ENCODE measurements around the gene CES4A. TPM values are rescaled to one million over a fixed set of nuclear protein-coding genes. Genes with fewer than 3 reads are reported as not detected.
"Not testable (repeated sequence)": the region's sequence is repeated elsewhere in the genome, so short reads cannot be mapped to it uniquely, and the experiment has no call there.

The CES4A gene
- total RNA-seq, 1 experiment from 2014 or later = 0.72 TPM

DNA sequence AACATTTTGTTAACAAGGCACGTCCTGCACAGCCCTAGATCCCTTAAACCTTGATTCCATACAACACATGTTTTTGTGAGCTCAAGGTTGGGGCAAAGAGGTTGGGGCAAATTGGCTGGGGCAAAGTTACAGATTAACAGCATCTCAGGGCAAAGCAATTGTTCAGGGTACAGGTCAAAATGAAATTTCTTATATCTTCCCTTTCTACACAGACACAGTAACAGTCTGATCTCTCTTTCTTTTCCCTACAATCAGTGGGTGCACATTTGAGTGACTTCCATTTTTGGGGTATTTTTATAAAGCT is 32.3 kb upstream of the CES4A start:
- not testable (repeated sequence) for DNase-seq (ENCODE audit: low read depth)

DNA sequence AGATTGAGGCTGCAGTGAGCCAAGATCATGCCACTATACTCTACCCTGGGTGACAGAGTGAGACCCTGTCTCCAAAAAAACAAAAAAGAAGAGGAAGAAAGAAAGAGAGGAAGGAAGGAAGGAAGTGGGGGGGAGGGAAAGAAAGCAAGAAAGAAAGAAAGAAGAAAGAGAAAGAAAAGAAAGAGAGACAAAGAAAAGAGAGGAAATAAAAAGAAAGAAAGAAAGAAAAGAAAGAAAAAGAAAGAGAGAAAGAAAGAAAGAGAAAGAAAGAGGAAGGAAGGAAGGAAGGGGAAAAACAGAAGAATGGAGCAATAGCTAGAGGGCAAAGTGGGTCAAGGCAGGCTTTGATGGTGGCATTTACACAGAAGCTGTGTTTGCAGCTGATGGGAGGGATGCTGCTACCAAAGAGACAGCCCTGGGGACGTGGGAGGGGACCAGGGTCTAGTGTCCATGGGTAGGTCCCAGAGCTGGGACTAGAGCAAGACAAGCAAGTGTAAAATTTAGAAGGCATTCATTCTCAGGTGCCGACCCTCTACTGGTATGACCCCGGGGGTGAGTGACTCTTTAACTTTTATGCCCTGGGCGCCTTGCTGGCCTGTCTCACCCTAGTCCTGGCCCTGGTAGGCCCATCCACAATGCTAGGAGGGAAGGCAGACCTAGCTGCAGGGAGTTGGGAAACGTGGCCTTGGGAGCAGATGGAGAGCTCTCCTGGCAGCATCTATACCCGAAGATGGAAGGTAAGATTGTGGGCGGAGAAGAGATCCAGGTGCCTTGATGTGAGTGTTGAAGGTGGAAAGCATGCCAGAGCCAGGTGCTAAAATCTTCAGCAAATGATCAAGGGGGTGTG is 29.3 kb upstream of the CES4A start:
- no peak for DNase-seq (ENCODE audit: low read depth)

DNA sequence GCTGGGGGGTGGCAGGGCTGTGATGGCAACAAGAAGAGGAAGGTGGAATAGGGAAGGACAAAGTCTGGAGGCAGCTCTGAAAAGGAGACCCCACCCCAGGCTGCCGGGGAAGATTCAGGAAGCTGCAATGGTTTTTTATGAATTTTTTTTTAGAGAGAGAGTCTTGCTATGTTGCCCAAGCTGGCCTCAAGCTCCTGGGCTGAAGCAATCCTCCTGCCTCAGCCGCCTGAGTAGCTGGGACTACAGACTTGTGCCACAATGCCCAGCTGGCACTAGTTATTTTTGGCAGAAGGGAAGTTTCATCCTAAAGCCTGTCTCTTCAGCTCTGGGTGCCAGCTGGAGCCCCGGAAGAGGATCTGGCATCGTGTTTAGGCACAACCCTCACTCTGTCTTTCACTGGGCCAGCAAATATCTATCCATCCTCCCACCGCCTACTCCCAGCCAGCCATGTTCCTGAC is 28.7 kb upstream of the CES4A start:
- DNase-seq (ENCODE audit: low read depth) = no peak

DNA sequence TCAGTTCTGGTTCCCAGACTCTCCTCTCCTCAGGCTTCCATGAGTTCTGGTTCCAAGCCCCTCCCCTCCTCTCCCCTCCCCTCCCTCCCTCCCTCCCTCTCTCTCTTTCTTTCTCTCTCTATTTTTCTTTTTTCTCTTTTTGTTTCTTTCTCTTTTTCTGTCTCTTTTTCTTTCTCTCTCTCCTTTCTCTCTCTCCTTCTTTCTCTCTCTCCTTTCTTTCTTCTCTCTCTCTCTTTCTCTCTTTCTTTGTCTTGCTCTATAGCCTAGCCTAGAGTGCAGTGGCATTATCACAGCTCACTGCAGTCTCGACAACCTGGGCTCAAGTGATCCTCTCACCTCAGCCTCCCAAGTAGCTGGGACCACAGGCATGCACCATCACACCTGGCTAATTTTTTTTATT is 28.1 kb upstream of the CES4A start:
- DNase-seq (ENCODE audit: low read depth) = no peak

DNA sequence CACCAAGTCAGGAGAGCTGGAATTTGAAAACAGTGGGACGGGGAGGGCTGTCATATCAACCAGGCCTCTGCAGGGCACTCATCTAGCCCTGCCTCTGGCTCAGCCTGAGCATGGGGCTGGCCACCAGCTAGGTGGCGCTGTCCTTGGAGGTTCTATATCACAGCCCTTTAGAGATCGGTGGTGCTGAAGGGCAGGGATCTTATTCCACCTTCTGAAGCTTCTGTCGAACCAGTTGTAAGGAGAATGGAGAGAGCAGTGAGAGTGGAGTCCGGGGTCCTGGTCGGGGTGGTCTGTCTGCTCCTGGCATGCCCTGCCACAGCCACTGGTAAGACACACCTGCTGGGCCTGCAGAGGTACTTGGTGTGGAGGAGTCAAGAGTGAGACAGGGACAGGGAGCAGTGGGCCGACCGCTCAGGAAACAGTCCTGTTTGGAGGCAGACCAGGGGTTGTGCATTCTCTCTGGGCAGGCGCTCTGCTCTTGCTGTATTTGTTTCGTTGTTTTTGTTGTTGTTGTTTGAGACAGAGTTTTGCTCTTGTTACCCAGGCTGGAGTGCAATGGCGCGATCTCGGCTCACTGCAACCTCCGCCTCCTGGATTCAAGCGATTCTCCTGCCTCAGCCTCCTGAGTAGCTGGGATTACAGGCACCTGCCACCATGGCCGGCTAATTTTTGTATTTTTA is 27.2 kb upstream of the CES4A start, which contains the start of gene CES3:
Gene CES3 (plus strand): TSS at position 202 of the 680 bp plus-strand sequence. CDS start 42 bp downstream, at position 244.
- peak; percentile 63 for DNase-seq (ENCODE audit: low read depth)

DNA sequence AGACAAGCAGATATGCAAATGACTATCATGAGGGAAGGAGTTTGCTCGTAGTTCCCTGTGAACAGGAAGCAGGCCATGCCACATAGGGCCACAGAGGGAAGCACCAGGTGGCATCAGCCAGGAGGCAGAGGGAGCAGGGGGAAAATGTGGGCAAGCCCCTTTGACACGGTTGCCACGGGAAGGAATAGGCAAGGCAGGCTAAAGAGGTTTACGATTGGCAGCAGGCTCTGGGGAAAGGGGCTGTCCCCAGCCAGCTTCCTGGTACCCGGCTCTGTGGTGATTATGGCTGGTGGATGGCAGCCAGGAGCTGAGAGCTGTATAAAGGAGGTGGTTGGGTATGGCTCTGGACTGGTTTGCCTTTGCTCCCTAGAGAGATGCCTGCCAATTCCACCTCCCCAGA is 26.5 kb upstream of the CES4A start:
- no peak for DNase-seq (ENCODE audit: low read depth)

DNA sequence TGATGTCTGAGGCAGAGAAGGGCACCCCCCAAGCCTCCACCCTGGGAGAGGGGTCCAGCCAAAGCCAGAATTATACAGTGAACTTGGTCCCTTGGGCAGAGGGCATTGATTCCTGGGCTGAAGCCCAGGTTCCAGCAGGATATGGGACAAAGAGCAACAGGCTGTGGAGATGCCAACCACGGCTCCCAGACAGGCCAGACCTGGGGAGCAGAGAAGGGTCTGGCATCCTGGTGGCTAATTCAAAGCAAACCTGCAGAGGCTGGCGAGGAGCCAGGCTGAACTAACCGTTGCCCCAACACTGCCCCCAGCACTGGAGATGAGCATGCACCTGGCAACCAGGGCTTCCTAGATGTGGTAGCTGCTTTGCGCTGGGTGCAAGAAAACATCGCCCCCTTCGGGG is 24.3 kb upstream of the CES4A start:
- no peak for DNase-seq (ENCODE audit: low read depth)

DNA sequence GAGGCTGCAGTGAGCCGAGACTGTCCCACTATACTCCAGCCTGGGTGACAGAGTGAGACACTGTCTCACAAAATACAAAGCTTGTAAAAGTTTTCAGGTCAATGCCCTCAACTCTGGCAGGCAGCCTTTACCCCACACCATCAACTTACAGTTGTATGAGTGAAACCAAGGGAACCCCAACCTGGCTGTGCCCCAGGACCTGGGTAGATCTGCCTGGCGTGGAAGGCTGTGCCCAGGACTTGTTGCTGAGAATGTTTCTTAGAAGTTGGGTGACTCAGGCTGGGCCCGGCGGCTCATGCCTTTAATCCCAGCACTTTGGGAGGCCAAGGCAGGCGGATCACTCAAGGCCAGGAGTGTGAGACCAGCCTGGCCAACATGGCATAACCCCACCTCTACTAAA is 19.5 kb upstream of the CES4A start:
- DNase-seq (ENCODE audit: low read depth) = no peak

DNA sequence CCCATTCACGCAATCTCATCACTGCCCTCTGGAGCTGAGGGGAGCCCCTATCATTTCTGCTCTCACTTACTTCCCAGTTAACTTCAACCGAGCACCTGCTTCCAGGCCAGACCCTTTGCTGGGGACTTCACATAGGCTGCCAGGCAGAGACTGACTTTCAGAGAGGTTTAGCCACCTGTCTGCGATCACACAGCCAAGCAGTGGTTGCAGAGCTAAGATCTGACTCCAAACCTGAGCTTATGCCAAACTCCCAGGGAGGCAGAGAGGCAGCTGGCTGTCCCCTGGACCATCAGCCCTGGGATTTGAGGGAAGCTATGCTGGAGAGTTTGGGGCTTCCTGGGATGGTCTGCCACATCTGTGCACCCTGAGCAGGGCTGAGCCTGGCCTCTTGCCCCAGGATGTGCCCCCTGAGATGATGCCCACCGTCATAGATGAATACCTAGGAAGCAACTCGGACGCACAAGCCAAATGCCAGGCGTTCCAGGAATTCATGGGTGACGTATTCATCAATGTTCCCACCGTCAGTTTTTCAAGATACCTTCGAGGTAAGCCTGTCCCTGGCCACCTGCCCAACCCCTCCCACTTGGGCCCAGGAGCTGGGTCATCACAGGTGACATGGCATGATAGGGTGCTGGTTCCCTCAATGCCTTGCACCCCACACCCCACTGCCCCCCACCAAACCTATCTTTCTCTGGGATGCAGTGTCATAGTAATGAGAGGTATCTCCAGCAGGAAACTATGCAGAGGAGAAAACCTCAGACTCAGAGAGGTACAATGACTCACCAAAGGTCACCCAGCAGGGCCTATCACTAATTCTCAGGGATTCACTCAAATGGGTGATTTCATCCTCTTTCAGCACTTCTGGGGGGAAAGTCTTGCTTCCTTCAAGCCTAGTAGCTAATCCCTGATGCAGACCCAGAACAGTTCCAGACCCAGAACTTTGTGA is 17.3 kb upstream of the CES4A start:
- peak; percentile 25 for DNase-seq (ENCODE audit: low read depth)

DNA sequence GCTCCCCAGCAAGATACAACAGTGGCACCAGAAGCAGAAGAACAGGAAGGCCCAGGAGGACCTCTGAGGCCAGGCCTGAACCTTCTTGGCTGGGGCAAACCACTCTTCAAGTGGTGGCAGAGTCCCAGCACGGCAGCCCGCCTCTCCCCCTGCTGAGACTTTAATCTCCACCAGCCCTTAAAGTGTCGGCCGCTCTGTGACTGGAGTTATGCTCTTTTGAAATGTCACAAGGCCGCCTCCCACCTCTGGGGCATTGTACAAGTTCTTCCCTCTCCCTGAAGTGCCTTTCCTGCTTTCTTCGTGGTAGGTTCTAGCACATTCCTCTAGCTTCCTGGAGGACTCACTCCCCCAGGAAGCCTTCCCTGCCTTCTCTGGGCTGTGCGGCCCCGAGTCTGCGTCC is 15.4 kb upstream of the CES4A start:
- no peak for DNase-seq (ENCODE audit: low read depth)

DNA sequence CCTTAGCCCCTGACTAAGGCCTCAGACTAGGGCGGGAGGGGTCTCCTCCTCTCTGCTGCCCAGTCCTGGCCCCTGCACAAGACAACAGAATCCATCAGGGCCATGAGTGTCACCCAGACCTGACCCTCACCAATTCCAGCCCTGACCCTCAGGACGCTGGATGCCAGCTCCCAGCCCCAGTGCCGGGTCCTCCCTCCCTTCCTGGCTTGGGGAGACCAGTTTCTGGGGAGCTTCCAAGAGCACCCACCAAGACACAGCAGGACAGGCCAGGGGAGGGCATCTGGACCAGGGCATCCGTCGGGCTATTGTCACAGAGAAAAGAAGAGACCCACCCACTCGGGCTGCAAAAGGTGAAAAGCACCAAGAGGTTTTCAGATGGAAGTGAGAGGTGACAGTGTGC is 14.7 kb upstream of the CES4A start:
- no peak for DNase-seq (ENCODE audit: low read depth)

DNA sequence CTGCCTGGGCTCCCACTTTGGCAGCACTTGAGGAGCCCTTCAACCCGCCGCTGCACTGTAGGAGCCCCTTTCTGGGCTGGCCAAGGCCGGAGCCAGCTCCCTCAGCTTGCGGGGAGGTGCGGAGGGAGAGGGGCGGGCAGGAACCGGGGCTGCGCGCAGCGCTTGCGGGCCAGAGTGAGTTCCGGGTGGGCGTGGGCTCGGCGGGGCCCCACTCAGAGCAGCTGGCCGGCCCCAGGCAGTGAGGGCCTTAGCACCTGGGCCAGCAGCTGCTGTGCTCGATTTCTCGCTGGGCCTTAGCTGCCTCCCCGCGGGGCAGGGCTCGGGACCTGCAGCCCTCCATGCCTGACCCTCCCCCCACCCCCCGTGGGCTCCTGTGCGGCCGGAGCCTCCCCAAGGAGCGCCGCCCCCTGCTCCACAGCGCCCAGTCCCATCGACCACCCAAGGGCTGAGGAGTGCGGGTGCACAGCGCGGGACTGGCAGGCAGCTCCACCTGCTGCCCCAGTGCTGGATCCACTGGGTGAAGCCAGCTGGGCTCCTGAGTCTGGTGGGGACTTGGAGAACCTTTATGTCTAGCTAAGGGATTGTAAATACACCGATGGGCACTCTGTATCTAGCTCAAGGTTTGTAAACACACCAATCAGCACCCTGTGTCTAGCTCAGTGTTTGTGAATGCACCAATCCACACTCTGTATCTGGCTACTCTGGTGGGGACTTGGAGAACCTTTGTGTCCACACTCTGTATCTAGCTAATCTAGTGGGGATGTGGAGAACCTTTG is 14.0 kb upstream of the CES4A start:
- DNase-seq (ENCODE audit: low read depth) = not testable (repeated sequence)

DNA sequence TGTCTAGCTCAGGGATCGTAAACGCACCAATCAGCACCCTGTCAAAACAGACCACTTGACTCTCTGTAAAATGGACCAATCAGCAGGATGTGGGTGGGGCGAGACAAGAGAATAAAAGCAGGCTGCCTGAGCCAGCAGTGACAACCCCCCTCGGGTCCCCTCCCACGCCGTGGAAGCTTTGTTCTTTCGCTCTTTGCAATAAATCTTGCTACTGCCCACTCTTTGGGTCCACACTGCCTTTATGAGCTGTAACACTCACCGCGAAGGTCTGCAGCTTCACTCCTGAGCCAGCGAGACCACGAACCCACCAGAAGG is 13.5 kb upstream of the CES4A start:
- DNase-seq (ENCODE audit: low read depth) = not testable (repeated sequence)

DNA sequence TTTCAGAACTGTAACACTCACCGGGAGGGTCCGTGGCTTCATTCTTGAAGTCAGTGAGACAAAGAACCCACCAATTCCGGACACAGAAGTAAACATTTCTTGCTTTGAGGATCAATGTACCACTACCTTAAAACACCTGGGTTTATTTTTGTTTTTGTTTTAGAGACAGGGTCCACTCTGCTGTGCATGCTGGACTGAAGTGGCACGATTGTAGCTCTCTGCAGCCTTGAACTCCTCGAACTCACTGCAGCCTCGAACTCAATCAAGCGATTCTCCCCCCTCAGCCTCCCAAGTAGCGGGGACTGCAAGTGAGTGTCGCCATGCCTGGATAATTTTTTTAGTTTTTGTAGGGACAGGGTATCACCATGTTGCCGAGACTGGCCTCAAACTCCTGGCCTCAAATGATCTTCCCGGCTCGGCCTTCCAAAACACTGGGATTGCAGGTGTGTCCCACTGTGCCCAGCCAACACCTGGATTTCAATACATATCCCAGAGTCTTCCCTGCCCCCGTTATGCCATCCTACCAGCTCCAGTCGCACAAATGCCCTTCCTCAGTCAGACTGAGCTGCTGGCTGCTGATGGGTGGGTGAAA is 13.0 kb upstream of the CES4A start:
- DNase-seq (ENCODE audit: low read depth) = no peak

DNA sequence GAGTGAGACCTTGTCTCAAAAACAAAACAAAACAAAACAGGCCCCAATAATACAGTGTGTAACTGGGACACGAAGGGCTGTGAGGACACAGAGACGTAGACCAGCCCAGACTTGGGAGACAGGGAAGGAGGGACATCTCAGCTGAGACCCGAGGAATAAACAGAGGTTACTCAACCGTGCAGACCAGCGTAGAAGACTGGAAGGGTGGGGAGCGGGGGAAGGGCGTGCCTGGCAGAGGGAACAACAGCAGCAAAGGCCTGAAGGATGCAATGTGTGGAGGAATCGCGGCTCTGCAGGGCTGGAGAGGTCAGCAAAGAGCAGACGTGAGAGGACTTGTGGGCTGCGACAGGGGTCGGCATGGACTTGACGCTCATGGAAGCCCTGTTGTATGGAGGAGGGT is 11.6 kb upstream of the CES4A start:
- DNase-seq (ENCODE audit: low read depth) = no peak

DNA sequence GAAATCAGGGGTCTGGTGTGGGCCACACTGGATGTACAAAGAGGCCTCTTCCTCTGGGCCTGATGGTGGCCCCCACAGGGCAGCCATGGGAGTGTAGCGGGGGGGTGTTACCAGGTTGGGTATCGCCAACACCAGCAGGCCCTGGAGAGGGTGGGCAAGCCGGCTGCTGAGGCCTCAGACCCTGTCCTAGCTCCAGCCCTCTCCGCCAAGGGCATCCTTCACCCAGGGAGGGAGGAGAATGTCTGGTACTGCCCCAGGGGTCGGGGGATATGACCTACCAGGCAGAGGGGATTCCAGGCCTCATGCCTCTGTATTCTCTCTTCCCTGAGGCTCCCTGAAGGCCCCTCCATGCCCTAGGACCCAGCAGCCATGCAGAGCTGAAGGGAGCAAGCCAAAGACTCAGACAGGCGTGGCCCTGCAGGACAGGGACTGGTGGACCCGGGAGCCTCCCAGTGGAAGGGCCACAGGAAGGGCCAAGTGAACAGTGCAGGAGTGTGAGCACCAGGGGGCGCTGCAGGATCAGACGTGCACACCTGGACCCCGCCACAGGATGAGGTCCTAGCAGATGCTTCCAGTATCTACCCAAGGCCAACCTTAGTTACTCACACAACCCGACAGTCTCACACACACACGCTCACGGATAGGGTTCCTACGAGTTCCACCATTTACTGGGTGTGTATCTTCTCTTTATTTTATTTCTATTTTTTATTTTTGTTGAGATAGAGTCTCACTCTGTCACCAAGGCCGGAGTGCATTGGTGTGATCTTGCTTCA is 10.9 kb upstream of the CES4A start:
- peak; percentile 77 for DNase-seq (ENCODE audit: low read depth)

DNA sequence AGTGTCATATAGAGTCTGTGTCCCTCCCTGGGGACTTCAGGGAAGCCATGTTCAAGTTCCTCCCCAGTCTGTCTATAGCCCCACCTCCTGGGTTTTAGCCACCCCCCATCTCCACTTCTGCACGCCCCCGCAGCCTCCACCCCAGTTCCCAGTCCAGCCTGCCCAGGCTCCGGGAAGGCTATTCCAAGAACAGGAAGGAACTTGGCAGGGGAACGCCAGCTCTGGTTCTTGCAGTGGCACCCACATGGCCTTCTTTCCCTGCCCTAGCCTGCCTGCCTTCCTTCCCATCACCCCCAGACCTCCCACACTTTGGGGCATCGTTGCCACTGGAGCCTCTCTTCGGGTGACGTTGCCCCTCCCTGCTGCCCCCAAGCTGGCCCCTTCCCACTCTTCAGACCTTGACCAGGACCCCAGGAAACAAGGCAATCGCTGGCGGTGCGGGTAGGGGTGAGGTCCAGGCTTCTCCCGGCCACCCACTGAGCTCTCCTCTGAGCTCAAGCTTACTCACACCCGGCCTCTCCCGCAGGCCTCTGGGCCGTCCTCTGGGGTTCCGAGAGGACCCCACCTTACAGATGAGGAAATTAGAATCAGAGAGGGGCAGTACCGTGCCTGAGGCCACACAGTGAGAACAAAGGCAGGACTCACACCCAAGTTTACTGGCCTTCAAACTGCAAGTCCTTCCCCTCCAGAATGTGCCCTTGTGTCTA is 9.2 kb upstream of the CES4A start:
- DNase-seq (ENCODE audit: low read depth) = peak; percentile 56

DNA sequence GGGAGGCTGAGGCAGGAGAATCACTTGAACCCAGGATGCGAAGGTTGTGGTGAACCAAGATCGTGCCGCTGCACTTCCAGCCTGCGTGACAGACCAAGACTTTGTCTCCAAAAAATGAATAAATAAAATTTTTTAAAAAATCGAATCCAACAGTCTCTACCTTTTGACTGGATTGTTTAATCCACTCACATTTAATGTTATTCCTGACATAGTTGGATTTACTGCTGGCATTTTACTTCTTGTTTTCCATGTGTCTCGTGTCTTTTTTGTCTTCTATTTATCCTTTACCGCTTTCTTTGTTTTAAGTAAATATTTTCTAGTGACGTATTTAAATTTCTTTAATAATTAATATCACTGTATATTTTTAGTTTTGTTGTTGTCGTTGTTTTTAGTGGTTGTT is 5.4 kb upstream of the CES4A start:
- no peak for DNase-seq (ENCODE audit: low read depth)

DNA sequence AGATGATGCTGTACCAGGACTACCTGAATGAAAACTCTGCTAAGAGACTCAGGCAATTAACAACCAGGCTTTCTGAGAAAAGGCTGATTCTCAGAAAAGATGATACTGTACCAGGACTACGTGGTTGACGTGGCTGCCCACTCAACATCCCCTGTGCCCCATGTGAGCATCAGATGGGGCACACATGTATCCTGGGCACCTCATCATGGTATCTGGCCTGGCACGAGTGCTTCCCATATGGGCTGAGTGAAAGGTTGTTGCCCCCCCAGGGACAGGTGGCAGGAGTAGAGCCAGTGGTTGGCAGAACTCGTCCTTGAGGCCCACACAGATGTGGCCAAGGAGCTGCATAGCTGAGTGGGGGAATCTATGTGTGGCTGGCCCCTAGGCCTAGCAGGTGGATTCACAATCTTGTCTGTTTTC is 3.5 kb upstream of the CES4A start:
- DNase-seq (ENCODE audit: low read depth) = no peak

DNA sequence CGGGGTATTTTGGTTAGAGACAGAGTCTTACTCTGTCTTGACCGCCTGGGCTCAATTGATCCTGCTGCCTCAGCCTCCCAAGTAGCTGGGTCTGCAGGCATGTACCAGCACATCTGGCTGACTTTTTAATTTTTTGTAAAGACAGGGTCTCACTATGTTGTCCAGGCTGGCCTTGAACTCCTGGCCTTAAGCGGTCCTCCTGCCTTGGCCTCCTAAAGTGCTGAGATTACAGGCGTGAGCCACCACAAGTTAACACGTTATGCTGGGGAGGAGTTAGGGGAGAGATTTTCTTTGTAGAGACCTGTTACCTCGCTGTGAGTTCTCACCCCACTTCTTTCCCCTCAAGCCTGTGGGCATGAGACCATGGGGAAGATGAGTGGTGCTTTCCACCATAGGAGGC is 1.8 kb upstream of the CES4A start:
- no peak for DNase-seq (ENCODE audit: low read depth)
